ENCODE results near the gene RPL13A. TPM values are rescaled to one million over a fixed set of nuclear protein-coding genes. Genes with fewer than 3 reads are reported as not detected.

The RPL13A gene
- total and polyA plus RNA-seq, 2 of the 13 experiments (the other 11 are each of a cell fraction or from before 2014, with no cell fraction given) = 2,601 to 3,407 TPM

DNA sequence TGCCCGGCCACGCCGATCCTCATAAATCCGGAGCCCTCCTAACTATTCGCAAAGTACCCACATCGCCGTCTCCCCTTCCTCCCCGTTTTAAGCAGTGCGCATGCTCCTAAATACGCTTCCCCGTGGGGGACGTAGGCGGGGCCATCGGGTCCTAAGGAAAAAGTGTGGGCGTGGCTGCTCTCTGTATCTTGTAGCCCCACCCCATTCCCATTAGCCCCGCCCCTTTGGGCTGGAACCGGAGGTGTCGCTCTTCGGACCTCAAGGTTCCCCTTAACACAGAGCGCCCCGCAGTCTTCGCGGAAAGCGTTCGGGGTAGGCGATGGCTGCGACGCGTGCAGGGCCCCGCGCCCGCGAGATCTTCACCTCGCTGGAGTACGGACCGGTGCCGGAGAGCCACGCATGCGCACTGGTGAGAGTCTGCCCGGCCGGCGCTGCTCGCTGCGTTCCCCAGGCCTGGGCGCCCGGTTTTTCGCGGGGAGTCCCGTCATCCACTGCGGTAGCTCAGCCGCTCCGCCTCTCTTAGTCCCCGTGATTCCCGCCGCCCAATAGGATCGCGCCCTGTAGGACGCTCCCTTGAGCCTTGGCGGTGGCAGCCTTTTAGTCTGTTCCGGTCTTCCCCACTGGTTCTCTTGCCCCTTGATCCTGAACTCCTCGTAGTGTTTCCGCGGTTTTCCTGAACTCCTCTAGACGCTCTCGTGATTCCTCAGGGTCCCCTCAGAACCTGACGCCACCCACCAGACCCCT is 34.2 kb upstream of the RPL13A start, which contains the start of gene ALDH16A1 (continued):
- TF ChIP-seq ZFP37 (CRISPR knock-in tag; IDR thresholded peaks at IDR 0.05; ENCODE audit: borderline replicate concordance) = no peak
- peak; percentile 22; the same call in 1 of the 2 replicates for TF ChIP-seq NFKBIZ (CRISPR knock-in tag; IDR thresholded peaks at IDR 0.05)
- TF ChIP-seq, protein P1, sequence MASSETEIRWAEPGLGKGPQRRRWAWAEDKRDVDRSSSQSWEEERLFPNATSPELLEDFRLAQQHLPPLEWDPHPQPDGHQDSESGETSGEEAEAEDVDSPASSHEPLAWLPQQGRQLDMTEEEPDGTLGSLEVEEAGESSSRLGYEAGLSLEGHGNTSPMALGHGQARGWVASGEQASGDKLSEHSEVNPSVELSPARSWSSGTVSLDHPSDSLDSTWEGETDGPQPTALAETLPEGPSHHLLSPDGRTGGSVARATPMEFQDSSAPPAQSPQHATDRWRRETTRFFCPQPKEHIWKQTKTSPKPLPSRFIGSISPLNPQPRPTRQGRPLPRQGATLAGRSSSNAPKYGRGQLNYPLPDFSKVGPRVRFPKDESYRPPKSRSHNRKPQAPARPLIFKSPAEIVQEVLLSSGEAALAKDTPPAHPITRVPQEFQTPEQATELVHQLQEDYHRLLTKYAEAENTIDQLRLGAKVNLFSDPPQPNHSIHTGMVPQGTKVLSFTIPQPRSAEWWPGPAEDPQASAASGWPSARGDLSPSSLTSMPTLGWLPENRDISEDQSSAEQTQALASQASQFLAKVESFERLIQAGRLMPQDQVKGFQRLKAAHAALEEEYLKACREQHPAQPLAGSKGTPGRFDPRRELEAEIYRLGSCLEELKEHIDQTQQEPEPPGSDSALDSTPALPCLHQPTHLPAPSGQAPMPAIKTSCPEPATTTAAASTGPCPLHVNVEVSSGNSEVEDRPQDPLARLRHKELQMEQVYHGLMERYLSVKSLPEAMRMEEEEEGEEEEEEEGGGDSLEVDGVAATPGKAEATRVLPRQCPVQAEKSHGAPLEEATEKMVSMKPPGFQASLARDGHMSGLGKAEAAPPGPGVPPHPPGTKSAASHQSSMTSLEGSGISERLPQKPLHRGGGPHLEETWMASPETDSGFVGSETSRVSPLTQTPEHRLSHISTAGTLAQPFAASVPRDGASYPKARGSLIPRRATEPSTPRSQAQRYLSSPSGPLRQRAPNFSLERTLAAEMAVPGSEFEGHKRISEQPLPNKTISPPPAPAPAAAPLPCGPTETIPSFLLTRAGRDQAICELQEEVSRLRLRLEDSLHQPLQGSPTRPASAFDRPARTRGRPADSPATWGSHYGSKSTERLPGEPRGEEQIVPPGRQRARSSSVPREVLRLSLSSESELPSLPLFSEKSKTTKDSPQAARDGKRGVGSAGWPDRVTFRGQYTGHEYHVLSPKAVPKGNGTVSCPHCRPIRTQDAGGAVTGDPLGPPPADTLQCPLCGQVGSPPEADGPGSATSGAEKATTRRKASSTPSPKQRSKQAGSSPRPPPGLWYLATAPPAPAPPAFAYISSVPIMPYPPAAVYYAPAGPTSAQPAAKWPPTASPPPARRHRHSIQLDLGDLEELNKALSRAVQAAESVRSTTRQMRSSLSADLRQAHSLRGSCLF (CRISPR knock-in tag; IDR thresholded peaks at IDR 0.05; ENCODE audit: borderline replicate concordance) = no peak
- peak; percentile 66; the same call in 1 of the 2 replicates for TF ChIP-seq ZNF766 (CRISPR knock-in tag; IDR thresholded peaks at IDR 0.05; ENCODE audit: borderline replicate concordance)
- TF ChIP-seq ZNF589 (CRISPR knock-in tag; conservative IDR thresholded peaks at IDR 0.05) = no peak
- TF ChIP-seq FLYWCH1 (CRISPR knock-in tag; IDR thresholded peaks at IDR 0.05) = no peak
- TF ChIP-seq, protein P2, sequence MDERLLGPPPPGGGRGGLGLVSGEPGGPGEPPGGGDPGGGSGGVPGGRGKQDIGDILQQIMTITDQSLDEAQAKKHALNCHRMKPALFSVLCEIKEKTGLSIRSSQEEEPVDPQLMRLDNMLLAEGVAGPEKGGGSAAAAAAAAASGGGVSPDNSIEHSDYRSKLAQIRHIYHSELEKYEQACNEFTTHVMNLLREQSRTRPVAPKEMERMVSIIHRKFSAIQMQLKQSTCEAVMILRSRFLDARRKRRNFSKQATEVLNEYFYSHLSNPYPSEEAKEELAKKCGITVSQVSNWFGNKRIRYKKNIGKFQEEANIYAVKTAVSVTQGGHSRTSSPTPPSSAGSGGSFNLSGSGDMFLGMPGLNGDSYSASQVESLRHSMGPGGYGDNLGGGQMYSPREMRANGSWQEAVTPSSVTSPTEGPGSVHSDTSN (CRISPR knock-in tag; IDR thresholded peaks at IDR 0.05) = no peak
- no peak for TF ChIP-seq EP300 (IDR thresholded peaks at IDR 0.05; ENCODE audit: low read depth in 2 of 2, low read length in 2 of 2)
- no peak for TF ChIP-seq EP300 (CRISPR knock-in tag; IDR thresholded peaks at IDR 0.05; ENCODE audit: borderline replicate concordance)
- TF ChIP-seq, protein P3, sequence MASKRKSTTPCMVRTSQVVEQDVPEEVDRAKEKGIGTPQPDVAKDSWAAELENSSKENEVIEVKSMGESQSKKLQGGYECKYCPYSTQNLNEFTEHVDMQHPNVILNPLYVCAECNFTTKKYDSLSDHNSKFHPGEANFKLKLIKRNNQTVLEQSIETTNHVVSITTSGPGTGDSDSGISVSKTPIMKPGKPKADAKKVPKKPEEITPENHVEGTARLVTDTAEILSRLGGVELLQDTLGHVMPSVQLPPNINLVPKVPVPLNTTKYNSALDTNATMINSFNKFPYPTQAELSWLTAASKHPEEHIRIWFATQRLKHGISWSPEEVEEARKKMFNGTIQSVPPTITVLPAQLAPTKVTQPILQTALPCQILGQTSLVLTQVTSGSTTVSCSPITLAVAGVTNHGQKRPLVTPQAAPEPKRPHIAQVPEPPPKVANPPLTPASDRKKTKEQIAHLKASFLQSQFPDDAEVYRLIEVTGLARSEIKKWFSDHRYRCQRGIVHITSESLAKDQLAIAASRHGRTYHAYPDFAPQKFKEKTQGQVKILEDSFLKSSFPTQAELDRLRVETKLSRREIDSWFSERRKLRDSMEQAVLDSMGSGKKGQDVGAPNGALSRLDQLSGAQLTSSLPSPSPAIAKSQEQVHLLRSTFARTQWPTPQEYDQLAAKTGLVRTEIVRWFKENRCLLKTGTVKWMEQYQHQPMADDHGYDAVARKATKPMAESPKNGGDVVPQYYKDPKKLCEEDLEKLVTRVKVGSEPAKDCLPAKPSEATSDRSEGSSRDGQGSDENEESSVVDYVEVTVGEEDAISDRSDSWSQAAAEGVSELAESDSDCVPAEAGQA (IDR thresholded peaks at IDR 0.05; ENCODE audit: low read depth) = no peak
- TF ChIP-seq, protein P3 (CRISPR knock-in tag; IDR thresholded peaks at IDR 0.05; ENCODE audit: borderline replicate concordance) = no peak
- no peak for TF ChIP-seq RFX1 (IDR thresholded peaks at IDR 0.05)
- TF ChIP-seq NRL (CRISPR knock-in tag; IDR thresholded peaks at IDR 0.05; ENCODE audit: borderline replicate concordance) = peak; percentile 61
- TF ChIP-seq ZNF788 (CRISPR knock-in tag; IDR thresholded peaks at IDR 0.05; ENCODE audit: borderline replicate concordance) = peak; percentile 61; the same call in 1 of the 2 replicates
- TF ChIP-seq ZNF143 (CRISPR knock-in tag; IDR thresholded peaks at IDR 0.05) = peak; percentile 92

Data from HepG2 (cell line).